Body of pancreas (tissue), 4 donors: ENCODE measurements around the gene SSRP1. TPM values are rescaled to one million over a fixed set of nuclear protein-coding genes. Genes with fewer than 3 reads are reported as not detected.

Source experiments
- ATAC-seq: fragments of 150-250 bp; one replicate; pipeline ENCODE4 v1.9.1; 2016
- DNase-seq, 4 donors: peaks; one replicate each; pipeline ENCODE4 v3.0.0-alpha.2; 2019
- H3K27ac ChIP-seq, 4 donors: fragments of 200-600 bp; sonication (generic); 1 replicate in 3 of 4; 2 replicates in 1 of 4; pipeline versions ENCODE4 v1.5.1 to v1.6.1; 2016 to 2019; ENCODE audit warnings: mild to moderate bottlenecking in 1 of 4, mixed read lengths in 1 of 4, moderate library complexity in 1 of 4
- H3K27me3 ChIP-seq, 2 donors: fragments of 200-600 bp; sonication (generic); one replicate each; pipeline ENCODE4 v1.6.0; 2016; ENCODE audit warnings: mild to moderate bottlenecking in 1 of 2
- H3K36me3 ChIP-seq, 2 donors: fragments of 200-600 bp; sonication (generic); replicated peaks in 1 of 2; 2 replicates each; pipeline ENCODE4 v1.5.1; 2016; ENCODE audit warnings: low read depth in 2 of 2; ENCODE audit not compliant: insufficient read depth in 1 of 2
- H3K4me1 ChIP-seq: fragments of 200-600 bp; sonication (generic); one replicate; pipeline ENCODE4 v1.6.0; 2016
- H3K4me3 ChIP-seq, 2 donors: fragments of 200-600 bp; sonication (generic); 1 replicate in 1 of 2; 2 replicates in 1 of 2; pipeline ENCODE4 v1.5.1; 2016 to 2019
- H3K9me3 ChIP-seq, 3 donors: fragments of 200-600 bp; sonication (generic); 1 replicate in 2 of 3; 2 replicates in 1 of 3; pipeline ENCODE4 v1.5.1; 2016
- CTCF ChIP-seq, 7 experiments: fragments of 450-650 bp in 4 of 7; fragments of 200-600 bp in 3 of 7; sonication (generic) in 3 of 7; IDR thresholded peaks; one replicate each; pipeline ENCODE4 v1.5.1; 2016 to 2019; ENCODE audit warnings: antibody characterized with exemption in 7 of 7
- POLR2A ChIP-seq, 3 donors: fragments of 450-650 bp; IDR thresholded peaks; one replicate each; pipeline ENCODE4 v1.6.1; 2016; ENCODE audit warnings: antibody characterized with exemption in 3 of 3, mild to moderate bottlenecking in 2 of 3
- WGBS, 2 donors: methylation state at CpG; one replicate each; pipeline ENCODE4 v1.1.5; 2017; 5-methylcytosine and 5-hydroxymethylcytosine counted together
- intact Hi-C: fragments of 100-400 bp; cut with DNase I; formaldehyde crosslinking; loops from one replicate; pipeline ENCODE4 v1.15.1; 2023
- total RNA-seq, 2 donors: library from RNA; depleted of rRNA; stranded (reverse); fragments of >200 nt; gene quantifications; one replicate each; pipeline ENCODE4 v1.1.0, GENCODE V29; 2016

The SSRP1 gene
- total RNA-seq, 2 donors from 2014 or later: 44.2 to 51.9 TPM

GRCh38 chr11:57348052-57348451, 12.4 kb upstream of the SSRP1 start:
- peaks cover 13% of the 10 kb centered on the region for H3K4me1 ChIP-seq
- intact Hi-C loops: no loop called here
- 79% methylated on average over 4 to 7 of the region's 7 CpGs for WGBS, 2 donors
- no peaks in the 10 kb centered on the region for H3K27me3 ChIP-seq
- TF ChIP-seq CTCF (IDR thresholded peaks at IDR 0.05): no peak
- TF ChIP-seq POLR2A (IDR thresholded peaks at IDR 0.05): no peak
- no peaks in the 10 kb centered on the region for H3K9me3 ChIP-seq
- DNase-seq: no peak
- H3K4me3 ChIP-seq: no peak overlapping the region
- ATAC-seq: no peak
- no peaks in the 10 kb centered on the region for H3K36me3 ChIP-seq
- no peak overlapping the region for H3K27ac ChIP-seq

- Histone ChIP-seq H3K27me3 (no peaks in the 10 kb centered on the region), H3K27ac (no peak overlapping the region), H3K4me1 (peaks cover 13% of the 10 kb centered on the region), H3K36me3 (no peaks in the 10 kb centered on the region), H3K9me3 (no peaks in the 10 kb centered on the region), H3K4me3 (no peak overlapping the region)
- DNase-seq (no peak), ATAC-seq (no peak)
- TF ChIP-seq CTCF (IDR thresholded peaks at IDR 0.05) (no peak), POLR2A (IDR thresholded peaks at IDR 0.05) (no peak)
- intact Hi-C loops: no loop called here
- WGBS, 2 donors: 72 to 79% methylated on average over 5 to 9 of the region's 9 CpGs
Measured at GRCh38 chr11:57347336-57347735, 11.6 kb upstream of the SSRP1 start.

GRCh38 chr11:57345555-57346211, 10.0 kb upstream of the SSRP1 start:
- intact Hi-C loops: no loop called here
- Histone ChIP-seq H3K27ac (peak overlapping the region in 2 of 4 donors; percentile 11), H3K4me3 (no peak overlapping the region), H3K27me3 (no peaks in the 10 kb centered on the region), H3K36me3 (no peaks in the 10 kb centered on the region), H3K4me1 (peaks cover 13% of the 10 kb centered on the region), H3K9me3 (no peaks in the 10 kb centered on the region)
- TF ChIP-seq CTCF (IDR thresholded peaks at IDR 0.05): peak; percentile 75 to 86 (median 84)
- no peak for TF ChIP-seq POLR2A (IDR thresholded peaks at IDR 0.05)
- ATAC-seq (peak; percentile 91), DNase-seq (peak; percentile 89 to 92 (median 90))
- WGBS, 2 donors: 13 to 14% methylated on average over 11 of the region's 11 CpGs

GRCh38 chr11:57344826-57345225, 9.1 kb upstream of the SSRP1 start:
- TF ChIP-seq POLR2A (IDR thresholded peaks at IDR 0.05): no peak
- TF ChIP-seq CTCF (IDR thresholded peaks at IDR 0.05): no peak
- ATAC-seq: no peak
- Histone ChIP-seq H3K9me3 (no peaks in the 10 kb centered on the region), H3K4me1 (peaks cover 13% of the 10 kb centered on the region), H3K4me3 (no peak overlapping the region), H3K27ac (no peak overlapping the region), H3K27me3 (no peaks in the 10 kb centered on the region), H3K36me3 (no peaks in the 10 kb centered on the region)
- no peak for DNase-seq
- intact Hi-C loops: no loop called here
- WGBS, 2 donors: 79 to 81% methylated on average over 10 of the region's 10 CpGs

GRCh38 chr11:57343825-57344224, 8.1 kb upstream of the SSRP1 start:
- Histone ChIP-seq H3K27ac (no peak overlapping the region), H3K36me3 (no peaks in the 10 kb centered on the region), H3K9me3 (no peaks in the 10 kb centered on the region), H3K27me3 (no peaks in the 10 kb centered on the region), H3K4me1 (peaks cover 13% of the 10 kb centered on the region), H3K4me3 (no peak overlapping the region)
- ATAC-seq: no peak
- TF ChIP-seq CTCF (IDR thresholded peaks at IDR 0.05): no peak
- no peak for TF ChIP-seq POLR2A (IDR thresholded peaks at IDR 0.05)
- no peak for DNase-seq
- WGBS, 2 donors: 70 to 74% methylated on average over 7 of the region's 7 CpGs
- intact Hi-C loops: no loop called here
